Measurements from ENCODE around the gene SAFB2. TPM values are rescaled to one million over a fixed set of nuclear protein-coding genes. Genes with fewer than 3 reads are reported as not detected.

The SAFB2 gene
- polyA plus RNA-seq, 1 donor from 2014 or later: 40.1 TPM

DNA sequence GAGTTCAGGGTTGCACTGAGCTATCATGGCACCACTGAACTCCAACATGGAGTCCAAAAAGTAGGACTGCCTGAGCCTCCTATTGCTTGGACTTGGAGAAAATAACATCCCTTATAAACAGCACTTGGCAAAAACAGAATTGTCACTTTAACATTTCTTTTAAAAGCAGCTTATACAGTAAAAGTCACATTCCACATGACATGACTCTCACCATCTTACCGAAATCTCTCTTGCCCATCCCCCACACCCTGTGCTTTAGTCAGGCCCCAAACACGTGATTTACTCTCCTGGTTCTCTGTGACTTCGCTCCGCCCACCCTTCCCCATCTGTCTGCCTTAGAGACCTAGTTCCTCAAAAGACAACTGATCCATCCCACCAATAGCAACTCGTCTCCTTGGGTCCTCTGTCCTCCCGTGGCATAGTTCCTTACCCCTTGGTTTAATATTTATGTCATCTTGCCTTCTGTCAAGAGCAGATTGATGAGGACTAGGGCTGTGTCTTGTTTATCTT lies 4.9 kb upstream of the SAFB2 start:
- H3K4me2 ChIP-seq (ENCODE audit: low read length): no peak overlapping the region
- no peak for TF ChIP-seq TAF1 (IDR thresholded peaks at IDR 0.05; ENCODE audit: low read depth)
- no peak for TF ChIP-seq CTCF (IDR thresholded peaks at IDR 0.05; ENCODE audit: poor library complexity, severe bottlenecking)
- TF ChIP-seq EZH2 (IDR thresholded peaks at IDR 0.05; ENCODE audit: borderline replicate concordance, insufficient read depth, low read length, poor library complexity, severe bottlenecking): no peak
- TF ChIP-seq EP300 (conservative IDR thresholded peaks at IDR 0.05; ENCODE audit: poor library complexity, severe bottlenecking): no peak
- no peak for TF ChIP-seq SMC3 (conservative IDR thresholded peaks at IDR 0.05; ENCODE audit: poor library complexity)
- no peak for TF ChIP-seq POLR2AphosphoS5 (IDR thresholded peaks at IDR 0.05)
- no peak for TF ChIP-seq RAD21 (conservative IDR thresholded peaks at IDR 0.05)
- no peak for TF ChIP-seq REST (IDR thresholded peaks at IDR 0.05; ENCODE audit: borderline replicate concordance)
- no peaks in the 10 kb centered on the region for H3K36me3 ChIP-seq (ENCODE audit: insufficient read depth, low read length)
- H3K27me3 ChIP-seq (ENCODE audit: insufficient read depth, low read depth, low read length): no peaks in the 10 kb centered on the region
- H3K79me2 ChIP-seq (replicated peaks; ENCODE audit: insufficient read depth, low read length): peaks cover 86% of the 10 kb centered on the region
- H3K27ac ChIP-seq (ENCODE audit: low read length): no peak overlapping the region
- H2AFZ ChIP-seq (ENCODE audit: low read depth, low read length): no peak overlapping the region
- no peak overlapping the region for H3K4me3 ChIP-seq (ENCODE audit: low read length)
- H3K9me2 ChIP-seq (ENCODE audit: insufficient read depth, low read length): no peaks in the 10 kb centered on the region
- no peak overlapping the region for H3K9ac ChIP-seq (ENCODE audit: low read length)
- peaks cover 17% of the 10 kb centered on the region for H4K20me1 ChIP-seq (ENCODE audit: insufficient read depth)
- peaks cover 4% of the 10 kb centered on the region for H3F3A ChIP-seq (ENCODE audit: insufficient read depth, low read length, poor library complexity, severe bottlenecking)
- H3K9me3 ChIP-seq (ENCODE audit: low read length): no peaks in the 10 kb centered on the region

- Histone ChIP-seq H3K9me2 (ENCODE audit: insufficient read depth, low read length) (no peaks in the 10 kb centered on the region), H3K4me3 (ENCODE audit: low read length) (peak overlapping the region; percentile 75), H3K27me3 (ENCODE audit: insufficient read depth, low read depth, low read length) (no peaks in the 10 kb centered on the region), H3K27ac (ENCODE audit: low read length) (no peak overlapping the region), H4K20me1 (ENCODE audit: insufficient read depth) (peaks cover 17% of the 10 kb centered on the region), H3K36me3 (ENCODE audit: insufficient read depth, low read length) (no peaks in the 10 kb centered on the region), H3K4me2 (ENCODE audit: low read length) (no peak overlapping the region), H3F3A (ENCODE audit: insufficient read depth, low read length, poor library complexity, severe bottlenecking) (peaks cover 4% of the 10 kb centered on the region), H3K79me2 (replicated peaks; ENCODE audit: insufficient read depth, low read length) (peaks cover 88% of the 10 kb centered on the region), H3K9ac (ENCODE audit: low read length) (no peak overlapping the region), H2AFZ (ENCODE audit: low read depth, low read length) (no peak overlapping the region), H3K9me3 (ENCODE audit: low read length) (no peaks in the 10 kb centered on the region)
- TF ChIP-seq CTCF (IDR thresholded peaks at IDR 0.05; ENCODE audit: poor library complexity, severe bottlenecking) (no peak), EP300 (conservative IDR thresholded peaks at IDR 0.05; ENCODE audit: poor library complexity, severe bottlenecking) (no peak), REST (IDR thresholded peaks at IDR 0.05; ENCODE audit: borderline replicate concordance) (no peak), SMC3 (conservative IDR thresholded peaks at IDR 0.05; ENCODE audit: poor library complexity) (no peak), RAD21 (conservative IDR thresholded peaks at IDR 0.05) (no peak), MXI1 (conservative IDR thresholded peaks at IDR 0.05; ENCODE audit: poor library complexity, severe bottlenecking) (no peak), POLR2AphosphoS5 (IDR thresholded peaks at IDR 0.05) (no peak), TAF1 (IDR thresholded peaks at IDR 0.05; ENCODE audit: low read depth) (no peak), EZH2 (IDR thresholded peaks at IDR 0.05; ENCODE audit: borderline replicate concordance, insufficient read depth, low read length, poor library complexity, severe bottlenecking) (no peak)
These were observed 3.1 kb upstream of the SAFB2 start for GRCh38 chr19:5625641-5626040.
